ENCODE data around the gene EMC8. TPM values are rescaled to one million over a fixed set of nuclear protein-coding genes. Genes with fewer than 3 reads are reported as not detected.

EMC8 gene
- total RNA-seq, 2 donors from 2014 or later, result 60.1 to 67.6 TPM

- no peak for DNase-seq
- H3K9ac ChIP-seq (ENCODE audit: extremely low read depth, low read length, poor library complexity, severe bottlenecking), result no peak overlapping the region
- no peaks in the 10 kb centered on the region for H3K9me3 ChIP-seq (ENCODE audit: control insufficient read depth, low read length)
- H3K4me1 Mint-ChIP-seq, result no peaks in the 10 kb centered on the region
- no peak overlapping the region for H3K27ac Mint-ChIP-seq
- WGBS, 2 experiments (ENCODE audit: insufficient coverage in 1 of 2, insufficient read length in 1 of 2), result 89 to 94% methylated on average over 10 to 14 of the region's 14 CpGs
- no peaks in the 10 kb centered on the region for H3K4me1 ChIP-seq (ENCODE audit: control insufficient read depth, insufficient read depth, low read length)
- no peak overlapping the region for H3K27ac ChIP-seq (ENCODE audit: low read depth, low read length)
- H3K36me3 ChIP-seq (ENCODE audit: control insufficient read depth, insufficient read depth, low read length), result no peaks in the 10 kb centered on the region
- no peaks in the 10 kb centered on the region for H3K27me3 ChIP-seq (ENCODE audit: control insufficient read depth, insufficient read depth, low read length, poor library complexity, severe bottlenecking)
- peaks cover 2% of the 10 kb centered on the region for H3K36me3 Mint-ChIP-seq (ENCODE audit: low read depth)
- H3K9me3 Mint-ChIP-seq, result no peaks in the 10 kb centered on the region
- no peak for TF ChIP-seq CTCF (conservative IDR thresholded peaks at IDR 0.05)
- no peak overlapping the region for H3K4me3 Mint-ChIP-seq
- no peaks in the 10 kb centered on the region for H3K27me3 Mint-ChIP-seq (ENCODE audit: insufficient read depth)
- no peak overlapping the region for H3K4me3 ChIP-seq (ENCODE audit: low read length)
These were observed 64.1 kb downstream of the EMC8 start for GRCh38 chr16:85735225-85735635.

GRCh38 chr16:85734311-85735017, 64.9 kb downstream of the EMC8 start:
- Histone ChIP-seq H3K9me3 (ENCODE audit: control insufficient read depth, low read length) (no peaks in the 10 kb centered on the region), H3K36me3 (ENCODE audit: control insufficient read depth, insufficient read depth, low read length) (no peaks in the 10 kb centered on the region), H3K27me3 (ENCODE audit: control insufficient read depth, insufficient read depth, low read length, poor library complexity, severe bottlenecking) (no peaks in the 10 kb centered on the region), H3K4me3 (ENCODE audit: low read length) (no peak overlapping the region), H3K9ac (ENCODE audit: extremely low read depth, low read length, poor library complexity, severe bottlenecking) (no peak overlapping the region), H3K4me1 (ENCODE audit: control insufficient read depth, insufficient read depth, low read length) (no peaks in the 10 kb centered on the region), H3K27ac (ENCODE audit: low read depth, low read length) (no peak overlapping the region)
- TF ChIP-seq CTCF (conservative IDR thresholded peaks at IDR 0.05), result no peak
- no peaks in the 10 kb centered on the region for H3K9me3 Mint-ChIP-seq
- 74 to 82% methylated on average over 7 to 10 of the region's 10 CpGs for WGBS, 2 experiments (ENCODE audit: insufficient coverage in 1 of 2, insufficient read length in 1 of 2)
- H3K27me3 Mint-ChIP-seq (ENCODE audit: insufficient read depth), result no peaks in the 10 kb centered on the region
- H3K27ac Mint-ChIP-seq, result no peak overlapping the region
- H3K36me3 Mint-ChIP-seq (ENCODE audit: low read depth), result peaks cover 2% of the 10 kb centered on the region
- no peak overlapping the region for H3K4me3 Mint-ChIP-seq
- H3K4me1 Mint-ChIP-seq, result peaks cover 3% of the 10 kb centered on the region
- DNase-seq, result no peak

GRCh38 chr16:85733839-85734170, 65.5 kb downstream of the EMC8 start:
- 23 to 28% methylated on average over 11 of the region's 11 CpGs for WGBS, 2 experiments (ENCODE audit: insufficient coverage in 1 of 2, insufficient read length in 1 of 2)
- TF ChIP-seq CTCF (conservative IDR thresholded peaks at IDR 0.05), result no peak
- Histone ChIP-seq H3K4me1 (ENCODE audit: control insufficient read depth, insufficient read depth, low read length) (no peaks in the 10 kb centered on the region), H3K36me3 (ENCODE audit: control insufficient read depth, insufficient read depth, low read length) (no peaks in the 10 kb centered on the region), H3K4me3 (ENCODE audit: low read length) (no peak overlapping the region), H3K27me3 (ENCODE audit: control insufficient read depth, insufficient read depth, low read length, poor library complexity, severe bottlenecking) (no peaks in the 10 kb centered on the region), H3K9ac (ENCODE audit: extremely low read depth, low read length, poor library complexity, severe bottlenecking) (no peak overlapping the region), H3K9me3 (ENCODE audit: control insufficient read depth, low read length) (no peaks in the 10 kb centered on the region), H3K27ac (ENCODE audit: low read depth, low read length) (no peak overlapping the region)
- Mint-ChIP-seq H3K36me3 (ENCODE audit: low read depth) (peaks cover 2% of the 10 kb centered on the region), H3K27me3 (ENCODE audit: insufficient read depth) (no peaks in the 10 kb centered on the region), H3K9me3 (no peaks in the 10 kb centered on the region), H3K4me1 (peaks cover 3% of the 10 kb centered on the region), H3K27ac (no peak overlapping the region), H3K4me3 (no peak overlapping the region)
- peak; percentile 97 for DNase-seq

Measured in endodermal cell (in vitro differentiated cells).